NT2/D1 (cell line): ENCODE data around the gene CERS6.

Experiments
- DNase-seq: peaks from one replicate; pipeline ENCODE4 v3.0.0-alpha.2; 2011; ENCODE audit warnings: low read depth, low spot score
- H3K27me3 ChIP-seq: 2 replicates; pipeline ENCODE4 v1.6.0; 2011; ENCODE audit warnings: mild to moderate bottlenecking; ENCODE audit not compliant: insufficient read length, insufficient read depth
- H3K36me3 ChIP-seq: 2 replicates; pipeline ENCODE4 v1.6.1; 2011; ENCODE audit warnings: mild to moderate bottlenecking, low read length, mixed read lengths; ENCODE audit not compliant: insufficient read depth, insufficient read length
- H3K4me1 ChIP-seq: 2 replicates; pipeline ENCODE4 v1.5.1; 2011; ENCODE audit not compliant: insufficient read depth, insufficient read length
- H3K4me3 ChIP-seq: 2 replicates; pipeline ENCODE4 v1.5.1; 2011; ENCODE audit warnings: low read depth; ENCODE audit not compliant: insufficient read length
- H3K9ac ChIP-seq: 2 replicates; pipeline ENCODE4 v1.6.0; 2011; ENCODE audit warnings: low read depth; ENCODE audit not compliant: insufficient read length
- H3K9me3 ChIP-seq: 2 replicates; pipeline ENCODE4 v1.5.1; 2011; ENCODE audit warnings: mild to moderate bottlenecking, low read length; ENCODE audit not compliant: insufficient read depth
- SUZ12 ChIP-seq: IDR thresholded peaks from 2 replicates; pipeline ENCODE4 v1.6.1; 2011; ENCODE audit not compliant: insufficient read length, insufficient read depth; ENCODE audit errors: extremely low read depth
- YY1 ChIP-seq: IDR thresholded peaks from 2 replicates; pipeline ENCODE4 v1.6.1; 2011; ENCODE audit not compliant: insufficient read length, insufficient read depth
- ZNF274 ChIP-seq: IDR thresholded peaks from 2 replicates; pipeline ENCODE4 v1.6.1; 2011; ENCODE audit warnings: mild to moderate bottlenecking, low read depth, low read length

Gene CERS6

GRCh38 chr2:168712053-168712452 lies 256.0 kb downstream of the CERS6 start:
- Histone ChIP-seq H3K4me3 (no peak overlapping the region), H3K4me1 (no peaks in the 10 kb centered on the region), H3K27me3 (no peaks in the 10 kb centered on the region), H3K9me3 (no peaks in the 10 kb centered on the region), H3K36me3 (no peaks in the 10 kb centered on the region), H3K9ac (no peak overlapping the region)
- TF ChIP-seq ZNF274 = no peak
- no peak for TF ChIP-seq SUZ12
- no peak for DNase-seq

GRCh38 chr2:168713325-168713724 lies 257.3 kb downstream of the CERS6 start:
- Histone ChIP-seq H3K4me1 (no peaks in the 10 kb centered on the region), H3K9ac (no peak overlapping the region), H3K9me3 (no peaks in the 10 kb centered on the region), H3K36me3 (no peaks in the 10 kb centered on the region), H3K27me3 (no peaks in the 10 kb centered on the region), H3K4me3 (no peak overlapping the region)
- no peak for DNase-seq
- TF ChIP-seq ZNF274 (no peak), SUZ12 (no peak), YY1 (no peak)

- H3K27me3 ChIP-seq = no peaks in the 10 kb centered on the region
- no peaks in the 10 kb centered on the region for H3K9me3 ChIP-seq
- DNase-seq = no peak
- no peak overlapping the region for H3K4me3 ChIP-seq
- H3K9ac ChIP-seq = no peak overlapping the region
- no peaks in the 10 kb centered on the region for H3K36me3 ChIP-seq
- TF ChIP-seq ZNF274 (no peak), SUZ12 (no peak), YY1 (no peak)
- H3K4me1 ChIP-seq = no peaks in the 10 kb centered on the region
Observed at GRCh38 chr2:168715849-168716248, 259.8 kb downstream of the CERS6 start.

GRCh38 chr2:168716839-168717238 lies 260.8 kb downstream of the CERS6 start:
- no peak for DNase-seq
- no peaks in the 10 kb centered on the region for H3K36me3 ChIP-seq
- H3K4me1 ChIP-seq = no peaks in the 10 kb centered on the region
- H3K9me3 ChIP-seq = no peaks in the 10 kb centered on the region
- H3K9ac ChIP-seq = no peak overlapping the region
- H3K4me3 ChIP-seq = no peak overlapping the region
- TF ChIP-seq YY1 (no peak), SUZ12 (no peak), ZNF274 (no peak)
- H3K27me3 ChIP-seq = no peaks in the 10 kb centered on the region

GRCh38 chr2:168717790-168718502 lies 261.9 kb downstream of the CERS6 start:
- Histone ChIP-seq H3K9me3 (no peaks in the 10 kb centered on the region), H3K4me3 (no peak overlapping the region), H3K36me3 (peaks cover 4% of the 10 kb centered on the region), H3K4me1 (no peaks in the 10 kb centered on the region), H3K27me3 (no peaks in the 10 kb centered on the region), H3K9ac (no peak overlapping the region)
- TF ChIP-seq SUZ12 = no peak
- TF ChIP-seq ZNF274 = no peak
- no peak for TF ChIP-seq YY1
- no peak for DNase-seq

GRCh38 chr2:168718622-168719021 lies 262.6 kb downstream of the CERS6 start:
- no peak for TF ChIP-seq YY1
- no peak for TF ChIP-seq ZNF274
- TF ChIP-seq SUZ12 = no peak
- H3K4me3 ChIP-seq = no peak overlapping the region
- no peak for DNase-seq

GRCh38 chr2:168719446-168719845 lies 263.4 kb downstream of the CERS6 start:
- H3K4me3 ChIP-seq = no peak overlapping the region
- H3K9me3 ChIP-seq = no peaks in the 10 kb centered on the region
- no peak for TF ChIP-seq ZNF274
- no peak for TF ChIP-seq YY1
- TF ChIP-seq SUZ12 = no peak
- H3K4me1 ChIP-seq = no peaks in the 10 kb centered on the region
- H3K27me3 ChIP-seq = no peaks in the 10 kb centered on the region
- H3K36me3 ChIP-seq = peaks cover 4% of the 10 kb centered on the region
- H3K9ac ChIP-seq = no peak overlapping the region
- no peak for DNase-seq

More at GRCh38 chr2:168718622-168719021, 262.6 kb downstream of the CERS6 start:
- H3K36me3 ChIP-seq = peaks cover 4% of the 10 kb centered on the region
- H3K9me3 ChIP-seq = no peaks in the 10 kb centered on the region
- no peak overlapping the region for H3K9ac ChIP-seq
- no peaks in the 10 kb centered on the region for H3K4me1 ChIP-seq
- no peaks in the 10 kb centered on the region for H3K27me3 ChIP-seq
